OCI-LY7 (cell line): ENCODE measurements around the gene GET4. TPM values are rescaled to one million over a fixed set of nuclear protein-coding genes. Genes with fewer than 3 reads are reported as not detected.

ENCODE experiments used
- BruUV-seq: library from RNA; stranded (reverse); fragments of 400-500 nt; replicated peaks from 2 replicates; lab custom pipeline; 2021; lab: Mats Ljungman, UMichigan
- CTCF ChIA-PET: fragments of 300-600 bp; sonication (Branson Sonifier 250); formaldehyde crosslinking; loops from one replicate; lab custom pipeline; 2022; ENCODE audit warnings: antibody characterized with exemption; ENCODE audit not compliant: unreplicated experiment; lab: Charles Lee
- POLR2A ChIA-PET: fragments of 300-600 bp; sonication (Branson Sonifier 250); formaldehyde crosslinking; loops from one replicate; lab custom pipeline; 2022; ENCODE audit warnings: antibody characterized with exemption; lab: Charles Lee
- DNase-seq: peaks from one replicate; pipeline ENCODE4 v3.0.0-alpha.2; 2015; ENCODE audit warnings: low spot score
- H2AFZ ChIP-seq: fragments of 200-600 bp; sonication (generic), shearing (Covaris generic); 2 replicates; pipeline ENCODE4 v1.6.1; 2014; ENCODE audit warnings: mild to moderate bottlenecking, antibody characterized with exemption, low read length, moderate library complexity
- H3K27ac ChIP-seq: fragments of 200-600 bp; sonication (generic); 2 replicates; pipeline ENCODE4 v1.5.1; 2014; ENCODE audit warnings: mixed run types, low read depth, mild to moderate bottlenecking, moderate library complexity, low read length, inconsistent platforms; ENCODE audit not compliant: poor library complexity, severe bottlenecking
- H3K36me3 ChIP-seq: fragments of 200-600 bp; sonication (generic); 2 replicates; pipeline ENCODE4 v1.6.1; 2014; ENCODE audit warnings: mild to moderate bottlenecking, antibody characterized with exemption, low read length, moderate library complexity, mixed read lengths; ENCODE audit not compliant: insufficient read depth
- H3K4me1 ChIP-seq: fragments of 200-600 bp; sonication (generic); 2 replicates; pipeline ENCODE4 v1.5.1; 2014; ENCODE audit warnings: mild to moderate bottlenecking, low read length; ENCODE audit not compliant: insufficient read depth, poor library complexity, severe bottlenecking
- H3K4me2 ChIP-seq: fragments of 200-600 bp; sonication (generic); 2 replicates; pipeline ENCODE4 v1.6.1; 2014; ENCODE audit warnings: mild to moderate bottlenecking, low read length
- H3K4me3 ChIP-seq: fragments of 200-600 bp; sonication (generic); 2 replicates; pipeline ENCODE4 v1.5.1; 2014; ENCODE audit warnings: mild to moderate bottlenecking, low read depth, low read length; ENCODE audit not compliant: poor library complexity, severe bottlenecking
- H3K79me2 ChIP-seq: fragments of 200-600 bp; sonication (generic); 2 replicates; pipeline ENCODE4 v1.6.1; 2016; ENCODE audit warnings: low read depth, mild to moderate bottlenecking, low read length, moderate library complexity, mixed read lengths; ENCODE audit not compliant: insufficient read depth
- H3K9me2 ChIP-seq: fragments of 200-600 bp; sonication (generic); 2 replicates; pipeline ENCODE4 v1.6.1; 2016; ENCODE audit warnings: mild to moderate bottlenecking, low read length, mixed read lengths; ENCODE audit not compliant: insufficient read depth
- H3K9me3 ChIP-seq: fragments of 200-600 bp; sonication (generic); 2 replicates; pipeline ENCODE4 v1.6.1; 2014; ENCODE audit warnings: mild to moderate bottlenecking, mixed run types, low read length, mixed read lengths
- H4K20me1 ChIP-seq: fragments of 200-600 bp; sonication (generic); 2 replicates; pipeline ENCODE4 v1.6.1; 2014; ENCODE audit warnings: mild to moderate bottlenecking, antibody characterized with exemption, low read length, moderate library complexity, mixed read lengths; ENCODE audit not compliant: insufficient read depth
- CTCF ChIP-seq: fragments of 200-600 bp; sonication (generic); conservative IDR thresholded peaks from 2 replicates; pipeline ENCODE4 v1.5.1; 2014; ENCODE audit warnings: mild to moderate bottlenecking, antibody characterized with exemption, low read length, moderate library complexity, mixed read lengths
- EZH2phosphoT487 ChIP-seq: fragments of 200-600 bp; sonication (generic); IDR thresholded peaks from 2 replicates; pipeline ENCODE4 v1.6.1; 2018; ENCODE audit warnings: low read depth, borderline replicate concordance, mild to moderate bottlenecking, mixed run types, antibody characterized with exemption, low read length, moderate library complexity, mixed read lengths
- intact Hi-C: fragments of 100-400 bp; cut with micrococcal nuclease; formaldehyde crosslinking; loops from one replicate; pipeline ENCODE4 v1.10.0; 2022; ENCODE audit not compliant: unreplicated experiment
- total RNA-seq, 2 experiments: library from RNA; depleted of rRNA in 1 of 2; stranded (reverse); fragments of >200 nt in 1 of 2; shearing (Covaris generic) in 1 of 2; gene quantifications; 2 replicates each; pipeline ENCODE4 v1.2.3, GENCODE V29; 2014 to 2022

GET4 gene
- total RNA-seq, 2 experiments from 2014 or later = 46.3 to 54.5 TPM

- no TSS peak for BruUV-seq
- Histone ChIP-seq H3K4me3 (no peak overlapping the region), H3K4me1 (no peaks in the 10 kb centered on the region), H3K4me2 (no peak overlapping the region), H3K27ac (no peak overlapping the region), H3K9me2 (no peaks in the 10 kb centered on the region), H3K79me2 (no peaks in the 10 kb centered on the region), H2AFZ (no peak overlapping the region), H3K36me3 (peaks cover 71% of the 10 kb centered on the region), H4K20me1 (no peaks in the 10 kb centered on the region), H3K9me3 (no peaks in the 10 kb centered on the region)
- no peak for TF ChIP-seq EZH2phosphoT487
- TF ChIP-seq CTCF = no peak
- no peak for DNase-seq
- intact Hi-C loops = no loop called here
- ChIA-PET POLR2A (no interaction called here), CTCF (no interaction called here)
These were observed 18.0 kb downstream of the GET4 start for GRCh38 chr7:894164-894867.

- Histone ChIP-seq H3K4me1 (no peaks in the 10 kb centered on the region), H4K20me1 (no peaks in the 10 kb centered on the region), H3K9me2 (no peaks in the 10 kb centered on the region), H3K27ac (no peak overlapping the region), H3K9me3 (no peaks in the 10 kb centered on the region), H3K4me2 (no peak overlapping the region), H3K36me3 (peaks cover 70% of the 10 kb centered on the region), H3K4me3 (no peak overlapping the region), H3K79me2 (no peaks in the 10 kb centered on the region), H2AFZ (no peak overlapping the region)
- ChIA-PET CTCF (no interaction called here), POLR2A (no interaction called here)
- DNase-seq = no peak
- intact Hi-C loops = no loop called here
- TF ChIP-seq EZH2phosphoT487 = no peak
- TF ChIP-seq CTCF = no peak
- BruUV-seq = no TSS peak
These were observed 18.6 kb downstream of the GET4 start for GRCh38 chr7:894927-895450.

- Histone ChIP-seq H3K9me2 (no peaks in the 10 kb centered on the region), H3K9me3 (no peaks in the 10 kb centered on the region), H4K20me1 (no peaks in the 10 kb centered on the region), H3K36me3 (peaks cover 64% of the 10 kb centered on the region), H3K4me2 (no peak overlapping the region), H3K4me1 (no peaks in the 10 kb centered on the region), H3K27ac (no peak overlapping the region), H3K79me2 (no peaks in the 10 kb centered on the region), H3K4me3 (no peak overlapping the region), H2AFZ (no peak overlapping the region)
- TF ChIP-seq EZH2phosphoT487 = no peak
- no peak for TF ChIP-seq CTCF
- no TSS peak for BruUV-seq
- intact Hi-C loops = no loop called here
- DNase-seq = no peak
- ChIA-PET POLR2A (no interaction called here), CTCF (no interaction called here)
These were observed 19.2 kb downstream of the GET4 start for GRCh38 chr7:895451-896052.
